Hematopoietic multipotent progenitor cell treated with erythropoietin and hydrocortisone succinate and interleukin-3 and kit ligand, for 8 days (in vitro differentiated cells): ENCODE data around the gene DDX1.

ENCODE experiments used
- DNase-seq: peaks from one replicate; pipeline ENCODE4 v3.0.0-alpha.2; 2015

The DDX1 gene

GRCh38 chr2:15665067-15665942 is 73.6 kb downstream of the DDX1 start:
- no peak for DNase-seq

GRCh38 chr2:15665943-15666460 is 74.3 kb downstream of the DDX1 start:
- DNase-seq, result no peak

GRCh38 chr2:15666861-15667808 is 75.5 kb downstream of the DDX1 start:
- no peak for DNase-seq

GRCh38 chr2:15667809-15668556 is 76.3 kb downstream of the DDX1 start:
- no peak for DNase-seq

- no peak for DNase-seq
Observed at GRCh38 chr2:15668611-15669305, 77.1 kb downstream of the DDX1 start.

- DNase-seq, result no peak
Observed at GRCh38 chr2:15669375-15669910, 77.8 kb downstream of the DDX1 start.

GRCh38 chr2:15670469-15670868 is 78.8 kb downstream of the DDX1 start:
- no peak for DNase-seq

GRCh38 chr2:15670981-15671380 is 79.3 kb downstream of the DDX1 start:
- DNase-seq, result no peak

GRCh38 chr2:15671409-15671808 is 79.7 kb downstream of the DDX1 start:
- no peak for DNase-seq

- DNase-seq, result no peak
Observed at GRCh38 chr2:15671842-15672815, 80.5 kb downstream of the DDX1 start.

- DNase-seq, result no peak
Observed at GRCh38 chr2:15672961-15673918, 81.6 kb downstream of the DDX1 start.

- no peak for DNase-seq
Observed at GRCh38 chr2:15673919-15674636, 82.4 kb downstream of the DDX1 start.

- DNase-seq, result no peak
Observed at GRCh38 chr2:15674637-15675455, 83.2 kb downstream of the DDX1 start.

- DNase-seq, result no peak
Observed at GRCh38 chr2:15675456-15676195, 84.0 kb downstream of the DDX1 start.

GRCh38 chr2:15677141-15677843 is 85.6 kb downstream of the DDX1 start:
- no peak for DNase-seq

GRCh38 chr2:15678346-15678745 is 86.7 kb downstream of the DDX1 start:
- no peak for DNase-seq
